Heart right ventricle (tissue), 16 donors: ENCODE results near the gene FBXL20. TPM values are rescaled to one million over a fixed set of nuclear protein-coding genes. Genes with fewer than 3 reads are reported as not detected.

Source experiments
- ATAC-seq, 8 donors: fragments of 200-7000 bp; cut with Tn5 transposase; one replicate each; pipeline ENCODE4 v1.9.1; 2020; ENCODE audit warnings: mild to moderate bottlenecking in 8 of 8, moderate library complexity in 8 of 8, moderate number of reproducible peaks in 1 of 8
- DNase-seq, 2 donors: peaks; one replicate each; pipeline ENCODE4 v3.0.0-alpha.2; 2020
- H3K27ac ChIP-seq, 10 donors: fragments of 200-600 bp; sonication (generic) in 2 of 10; one replicate each; pipeline versions ENCODE4 v1.5.0 to v1.8.0; 2020 to 2022; ENCODE audit warnings: mild to moderate bottlenecking in 3 of 10
- H3K27me3 ChIP-seq, 7 donors: fragments of 200-600 bp; one replicate each; pipeline ENCODE4 v1.8.0; 2021 to 2022; ENCODE audit warnings: mild to moderate bottlenecking in 2 of 7
- H3K36me3 ChIP-seq, 9 donors: fragments of 200-600 bp; sonication (generic) in 1 of 9; one replicate each; pipeline versions ENCODE4 v1.5.0 to v1.8.0; 2020 to 2022; ENCODE audit warnings: mild to moderate bottlenecking in 2 of 9
- H3K4me1 ChIP-seq, 9 donors: fragments of 200-600 bp; sonication (generic) in 1 of 9; one replicate each; pipeline versions ENCODE4 v1.5.0 to v1.8.0; 2020 to 2022; ENCODE audit warnings: mild to moderate bottlenecking in 4 of 9
- H3K4me3 ChIP-seq, 10 donors: fragments of 200-600 bp; sonication (generic) in 2 of 10; one replicate each; pipeline versions ENCODE4 v1.5.0 to v1.8.0; 2020 to 2022; ENCODE audit warnings: mild to moderate bottlenecking in 7 of 10, moderate library complexity in 2 of 10
- H3K9me3 ChIP-seq, 11 donors: fragments of 200-600 bp in 10 of 11; sonication (generic) in 2 of 11; one replicate each; pipeline versions ENCODE4 v1.5.0 to v1.8.0; 2013 to 2022; ENCODE audit warnings: mild to moderate bottlenecking in 2 of 11, control low read depth in 1 of 11, moderate library complexity in 1 of 11
- CTCF ChIP-seq, 9 donors: fragments of 200-600 bp; sonication (generic) in 2 of 9; IDR thresholded peaks; one replicate each; pipeline versions ENCODE4 v1.5.0 to v1.8.0; 2021 to 2022; ENCODE audit warnings: antibody characterized with exemption in 9 of 9, mild to moderate bottlenecking in 5 of 9, moderate library complexity in 1 of 9
- WGBS, 2 donors: extraction: QIAGEN DNeasy Blood & Tissue Kit; methylation state at CpG; one replicate each; pipeline ENCODE4 v1.1.7; 2013; ENCODE audit warnings: inconsistent platforms in 1 of 2; 5-methylcytosine and 5-hydroxymethylcytosine counted together
- intact Hi-C, 10 donors: fragments of 100-400 bp; cut with DNase I; formaldehyde crosslinking; loops; one replicate each; pipeline versions ENCODE4 v1.11.1 to v1.14.2; 2022
- polyA plus RNA-seq, 2 donors: library from polyadenylated mRNA; stranded (reverse); fragments of 200-250 nt; gene quantifications; one replicate each; pipeline ENCODE4 v1.2.3, GENCODE V29; 2013
- total RNA-seq, 10 donors: library from RNA; stranded (reverse); fragmentation: NEBNext Ultra II Directional in 3 of 10; extraction: Animal tissue kit (Norgen Biotek cat#: 25700) in 3 of 10; gene quantifications; one replicate each; pipeline versions ENCODE4 v1.2.1 to v1.2.4, GENCODE V29; 2021 to 2023
- donor health status: Arrhythmogenic right ventricular cardiomyopathy.
- donor health status: ischemic (EF 13 %, LVEDD 7.1; RV severe dilation, severe dysfunction).
- donor health status: healthy with polysubstance abuse.
- donor health status: DM: no; HTN: yes; CAD: no.
- donor health status: DM: no; HTN: no; CAD: no.
- donor health status: ischemic (EF 25% LVEDD 6.9; RV normal size, moderate dysfunction).
- donor health status: ischemic (EF 25% LVEDD 5.7; RV mildly dilated, moderate dysfunction).
- donor health status: healthy.
- donor health status: DM: yes; HTN: yes; CAD: no.
- donor health status: Ischemic cardiomyopathy.
- donor health status: ischemic (EF 35%, LVEDD 5.7; RV mildly dilated, moderate dysfunction).
- donor health status: nonischemic (EF 11% LVEDD 7.7; RV severe dilation, severe dysfunction).
- donor health status: DM: yes; HTN: yes; CAD: no.
- donor health status: PGD.
- donor health status: ischemic (EF 29% LVEDD 5.4; RV normal size, mild dysfunction).
- donor health status: nonischemic (EF 23%, LVEDD 6.1; RV moderate dilation, normal function).

Gene FBXL20
- total and polyA plus RNA-seq, 12 donors: 1.7 to 19.7 (median 15.5) TPM

- Histone ChIP-seq H3K27ac (no peak overlapping the region), H3K4me3 (peak overlapping the region in 6 of 10 donors; percentile 34 to 53 (median 47)), H3K4me1 (peaks cover 7 to 34% (median 25%) of the 10 kb centered on the region in 9 donors), H3K36me3 (no peaks in the 10 kb centered on the region), H3K9me3 (no peaks in the 10 kb centered on the region), H3K27me3 (peaks cover 14 to 51% (median 46%) of the 10 kb centered on the region in 7 donors)
- intact Hi-C loops: no loop called here
- ATAC-seq (no peak), DNase-seq (no peak)
- 42 to 46% methylated on average over 33 of the region's 33 CpGs for WGBS, 2 donors
- TF ChIP-seq CTCF (IDR thresholded peaks at IDR 0.05): no peak
Measured at GRCh38 chr17:39223907-39224777, 177.3 kb downstream of the FBXL20 start.

GRCh38 chr17:39222866-39223834 lies 178.3 kb downstream of the FBXL20 start:
- H3K4me1 ChIP-seq: peaks cover 7 to 34% (median 25%) of the 10 kb centered on the region in 9 donors
- TF ChIP-seq CTCF (IDR thresholded peaks at IDR 0.05): no peak
- no peak overlapping the region for H3K4me3 ChIP-seq
- WGBS, 2 donors: 81 to 83% methylated on average over 9 of the region's 9 CpGs
- no peaks in the 10 kb centered on the region for H3K36me3 ChIP-seq
- peaks cover 14 to 51% (median 39%) of the 10 kb centered on the region in 7 donors for H3K27me3 ChIP-seq
- no peak overlapping the region for H3K27ac ChIP-seq
- no peaks in the 10 kb centered on the region for H3K9me3 ChIP-seq
- intact Hi-C loops: no loop called here
- ATAC-seq: no peak
- no peak for DNase-seq

- H3K27me3 ChIP-seq: peaks cover 14 to 50% (median 29%) of the 10 kb centered on the region in 7 donors
- no peak overlapping the region for H3K27ac ChIP-seq
- H3K36me3 ChIP-seq: no peaks in the 10 kb centered on the region
- intact Hi-C loops: no loop called here
- H3K4me1 ChIP-seq: peaks cover 7 to 34% (median 25%) of the 10 kb centered on the region in 9 donors
- DNase-seq: no peak
- WGBS, 2 donors: 62 to 65% methylated on average over 7 of the region's 7 CpGs
- ATAC-seq: no peak
- H3K4me3 ChIP-seq: no peak overlapping the region
- H3K9me3 ChIP-seq: no peaks in the 10 kb centered on the region
- TF ChIP-seq CTCF (IDR thresholded peaks at IDR 0.05): no peak
Measured at GRCh38 chr17:39222151-39222550, 179.3 kb downstream of the FBXL20 start.

- no peak for DNase-seq
- WGBS, 2 donors: 94 to 95% methylated on average over 6 of the region's 6 CpGs
- ATAC-seq: no peak
- H3K9me3 ChIP-seq: no peaks in the 10 kb centered on the region
- H3K36me3 ChIP-seq: no peaks in the 10 kb centered on the region
- intact Hi-C loops: no loop called here
- no peak overlapping the region for H3K4me3 ChIP-seq
- peaks cover 14 to 45% (median 23%) of the 10 kb centered on the region in 7 donors for H3K27me3 ChIP-seq
- H3K4me1 ChIP-seq: peaks cover 7 to 33% (median 22%) of the 10 kb centered on the region in 9 donors
- no peak for TF ChIP-seq CTCF (IDR thresholded peaks at IDR 0.05)
- H3K27ac ChIP-seq: no peak overlapping the region
Measured at GRCh38 chr17:39221572-39221971, 179.9 kb downstream of the FBXL20 start.
